Fibroblast of pulmonary artery (primary cell): Measurements from ENCODE around the gene OR8B8.
"Not testable (repeated sequence)": the region's sequence is repeated elsewhere in the genome, so short reads cannot be mapped to it uniquely, and the experiment has no call there.

Experiments
- DNase-seq: peaks from one replicate; pipeline ENCODE4 v3.0.0-alpha.2; 2010; ENCODE audit warnings: low read depth
- H3K4me3 ChIP-seq: replicated peaks from 2 replicates; pipeline ENCODE4 v1.5.1; 2011; ENCODE audit warnings: low read depth, mild to moderate bottlenecking, control low read depth, low read length, moderate library complexity
- CTCF ChIP-seq: IDR thresholded peaks from 2 replicates; pipeline ENCODE4 v1.5.1; 2011; ENCODE audit warnings: mild to moderate bottlenecking, control low read depth, low read length, inconsistent platforms; ENCODE audit errors: missing control alignments

The OR8B8 gene

DNA sequence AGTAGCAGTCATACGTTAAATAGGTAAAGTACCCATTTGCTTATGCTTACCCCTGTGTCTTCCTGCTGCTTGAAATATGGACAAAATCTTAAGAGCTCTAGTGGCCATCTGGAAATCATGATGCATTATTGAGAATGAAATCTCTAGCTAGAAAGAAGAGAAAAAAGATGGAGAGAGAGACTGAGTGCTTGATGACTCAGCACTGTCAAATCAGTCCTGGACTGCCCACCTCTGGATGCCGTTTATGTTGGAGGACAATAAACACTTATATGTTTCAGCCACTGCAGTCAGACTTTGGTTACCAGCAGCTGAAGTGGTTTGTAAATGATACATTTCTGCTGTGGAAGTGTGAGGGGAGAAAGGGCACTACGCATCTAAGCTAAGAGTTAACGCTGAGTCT, 24.5 kb downstream of the OR8B8 start:
- no peak for DNase-seq
- no peak overlapping the region for H3K4me3 ChIP-seq
- no peak for TF ChIP-seq CTCF

GRCh38 chr11:124415356-124415923, 30.1 kb downstream of the OR8B8 start:
- peak; percentile 68 for TF ChIP-seq CTCF
- H3K4me3 ChIP-seq: no peak overlapping the region
- peak; percentile 79 for DNase-seq

GRCh38 chr11:124409906-124410305, 35.6 kb downstream of the OR8B8 start:
- no peak for TF ChIP-seq CTCF
- no peak for DNase-seq
- no peak overlapping the region for H3K4me3 ChIP-seq

GRCh38 chr11:124405581-124405980, 39.9 kb downstream of the OR8B8 start:
- DNase-seq: no peak
- TF ChIP-seq CTCF: no peak
- no peak overlapping the region for H3K4me3 ChIP-seq

- DNase-seq, H3K4me3 ChIP-seq: not testable (repeated sequence)
These were observed 42.3 kb downstream of the OR8B8 start for GRCh38 chr11:124403186-124403585.

GRCh38 chr11:124402326-124402922, 43.1 kb downstream of the OR8B8 start:
- H3K4me3 ChIP-seq: no peak overlapping the region
- peak; percentile 92 for DNase-seq
- peak; percentile 86 for TF ChIP-seq CTCF

GRCh38 chr11:124398924-124399323, 46.6 kb downstream of the OR8B8 start, which contains the start of gene OR8B3:
Gene OR8B3, minus strand, starts transcription at chr11:124399024. Its CDS starts 1,673 bp downstream, at chr11:124397351.
- no peak for TF ChIP-seq CTCF
- no peak for DNase-seq
- H3K4me3 ChIP-seq: no peak within 1 kb of the TSS

DNA sequence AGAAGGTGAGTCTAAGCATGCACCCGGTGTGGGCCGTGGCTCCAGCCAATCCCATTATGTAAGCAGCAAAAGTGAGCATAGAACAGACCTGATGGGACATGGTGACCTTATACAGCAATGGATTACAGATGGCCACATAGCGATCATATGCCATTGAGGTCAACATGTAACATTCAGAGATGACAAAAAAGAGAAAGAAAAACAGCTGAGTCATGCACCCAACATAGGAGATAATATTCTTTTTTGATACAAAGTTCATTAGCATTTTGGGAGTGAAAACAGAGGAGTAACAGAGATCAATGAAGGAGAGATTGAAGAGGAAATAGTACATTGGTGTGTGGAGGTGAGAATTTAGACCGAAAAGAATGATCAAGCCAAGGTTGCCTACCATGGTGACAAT, 48.6 kb downstream of the OR8B8 start:
- DNase-seq: not testable (repeated sequence)

More for the DNA sequence above, 48.6 kb downstream of the OR8B8 start:
- H3K4me3 ChIP-seq: not testable (repeated sequence)
